PC-3 (cell line): ENCODE data around the gene SPATA1. TPM values are rescaled to one million over a fixed set of nuclear protein-coding genes. Genes with fewer than 3 reads are reported as not detected.
A peak's percentile ranks its signal among the peaks of the same experiment; 100 is the strongest.

Experiments
- ATAC-seq: fragments of 200-7000 bp; cut with Tn5 transposase; 2 replicates; pipeline ENCODE4 v1.9.1; 2020; ENCODE audit warnings: mild to moderate bottlenecking, moderate library complexity
- BruUV-seq: library from RNA; stranded (reverse); fragments of 400-500 nt; replicated peaks from 2 replicates; lab custom pipeline; 2021; lab: Mats Ljungman, UMichigan
- CTCF ChIA-PET: fragments of 300-600 bp; sonication (Branson Sonifier 250); formaldehyde crosslinking; loops from one replicate; lab custom pipeline; 2022; ENCODE audit warnings: antibody characterized with exemption; lab: Charles Lee
- POLR2A ChIA-PET: fragments of 300-600 bp; sonication (Branson Sonifier 250); formaldehyde crosslinking; loops from one replicate; lab custom pipeline; 2022; ENCODE audit warnings: antibody characterized with exemption; ENCODE audit not compliant: unreplicated experiment; lab: Charles Lee
- DNase-seq: peaks from one replicate; pipeline ENCODE4 v3.0.0-alpha.2; 2015
- H2AFZ ChIP-seq: fragments of 300-600 bp; sonication (generic); 2 replicates; pipeline ENCODE4 v1.6.0; 2016; ENCODE audit warnings: antibody characterized with exemption, low read length
- H3F3A ChIP-seq: fragments of 300-600 bp; sonication (generic); one replicate; pipeline ENCODE4 v1.6.0; 2017; ENCODE audit warnings: antibody characterized with exemption, low read length, control low read depth, mild to moderate bottlenecking; ENCODE audit not compliant: unreplicated experiment
- H3K27ac ChIP-seq: fragments of 300-600 bp; sonication (generic); 2 replicates; pipeline ENCODE4 v1.5.1; 2016; ENCODE audit warnings: mild to moderate bottlenecking, low read length
- H3K27me3 ChIP-seq: fragments of 300-600 bp; sonication (generic); 2 replicates; pipeline ENCODE4 v1.6.1; 2016; ENCODE audit warnings: low read length, mixed read lengths
- H3K36me3 ChIP-seq: fragments of 300-600 bp; sonication (generic); 2 replicates; pipeline ENCODE4 v1.6.1; 2016; ENCODE audit warnings: low read depth, mixed run types, low read length, mixed read lengths
- H3K4me1 ChIP-seq: fragments of 300-600 bp; sonication (generic); 2 replicates; pipeline ENCODE4 v1.5.1; 2016; ENCODE audit warnings: low read length; ENCODE audit not compliant: insufficient read depth
- H3K4me2 ChIP-seq: fragments of 300-600 bp; sonication (generic); 2 replicates; pipeline ENCODE4 v1.6.0; 2016; ENCODE audit warnings: low read length
- H3K4me3 ChIP-seq: fragments of 300-600 bp; sonication (generic); 2 replicates; pipeline ENCODE4 v1.5.1; 2016; ENCODE audit warnings: mild to moderate bottlenecking, low read length, mixed read lengths
- H3K79me2 ChIP-seq: fragments of 300-600 bp; sonication (generic); 2 replicates; pipeline ENCODE4 v1.6.1; 2017; ENCODE audit warnings: low read length, mixed read lengths
- H3K9ac ChIP-seq: fragments of 300-600 bp; sonication (generic); 2 replicates; pipeline ENCODE4 v1.6.0; 2016; ENCODE audit warnings: mild to moderate bottlenecking, low read length
- H3K9me2 ChIP-seq: fragments of 300-600 bp; sonication (generic); replicated peaks from 2 replicates; pipeline ENCODE4 v1.6.1; 2016; ENCODE audit warnings: mixed run types, low read length, mixed read lengths
- H3K9me3 ChIP-seq: fragments of 300-600 bp; sonication (generic); 2 replicates; pipeline ENCODE4 v1.6.1; 2016; ENCODE audit warnings: low read length, mixed read lengths
- H4K20me1 ChIP-seq: fragments of 300-600 bp; sonication (generic); 2 replicates; pipeline ENCODE4 v1.6.1; 2016; ENCODE audit warnings: low read length, mixed read lengths
- EZH2 ChIP-seq: fragments of 300-600 bp; sonication (generic); IDR thresholded peaks from one replicate; pipeline ENCODE4 v1.6.1; 2017; ENCODE audit warnings: antibody characterized with exemption, mild to moderate bottlenecking, low read length; ENCODE audit not compliant: unreplicated experiment
- EZH2phosphoT487 ChIP-seq: fragments of 300-600 bp; sonication (generic); IDR thresholded peaks from 2 replicates; pipeline ENCODE4 v1.6.1; 2018; ENCODE audit warnings: mild to moderate bottlenecking, antibody characterized with exemption, low read length, borderline replicate concordance
- intact Hi-C: fragments of 100-400 bp; cut with micrococcal nuclease; formaldehyde crosslinking; loops from 2 replicates; pipeline ENCODE4 v1.9.0; 2023
- total RNA-seq: library from RNA; depleted of rRNA; stranded (reverse); fragments of >200 nt; gene quantifications from 2 replicates; pipeline ENCODE4 v1.2.3, GENCODE V29; 2014
- TF ChIP-seq, protein P1 (sequence below): fragments of 300-600 bp; sonication (generic); conservative IDR thresholded peaks from 2 replicates; pipeline ENCODE4 v1.5.1; 2017; ENCODE audit warnings: antibody characterized with exemption, low read depth, mild to moderate bottlenecking, low read length

The SPATA1 gene
- total RNA-seq, 1 experiment from 2014 or later, result 2.9 TPM

DNA sequence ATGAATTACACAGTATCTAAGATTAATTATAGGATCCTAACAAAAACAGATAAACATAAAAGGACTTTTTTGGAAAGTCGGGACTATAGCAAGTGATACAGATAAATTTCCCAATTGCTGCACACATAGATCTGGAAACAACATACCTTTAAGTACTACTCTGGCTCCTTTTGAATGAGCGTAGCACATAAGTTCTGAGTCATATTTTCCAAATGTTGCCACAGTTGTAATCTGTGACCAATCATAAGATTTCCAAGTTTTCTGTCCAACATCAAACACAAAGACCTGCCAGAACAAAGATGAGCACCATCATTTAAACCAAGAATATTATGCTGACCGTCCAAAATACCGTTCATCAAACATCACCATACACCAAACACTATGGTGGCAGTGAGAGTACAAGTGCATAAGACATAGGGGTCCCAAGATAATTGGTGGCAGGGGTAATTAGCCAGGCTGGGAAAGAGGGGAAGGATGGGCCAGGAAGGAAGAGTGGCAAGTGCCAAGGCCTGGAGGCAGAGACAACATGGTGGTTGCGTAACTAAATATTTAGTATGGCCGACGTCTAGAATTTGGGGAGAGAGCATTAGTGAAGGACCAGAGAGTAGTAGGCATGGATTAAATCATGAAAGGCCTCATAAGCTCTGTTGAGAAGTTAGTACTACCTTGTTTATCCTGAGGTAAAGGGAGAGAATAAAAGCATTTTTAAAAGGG, 64.4 kb downstream of the SPATA1 start:
- Histone ChIP-seq H3K4me3 (no peak overlapping the region), H3K27me3 (no peaks in the 10 kb centered on the region), H3K4me2 (peak overlapping the region; percentile 17; the same call in 1 of the 2 replicates), H3K27ac (no peak overlapping the region), H3K9me2 (no peaks in the 10 kb centered on the region), H3K4me1 (peaks cover 39% of the 10 kb centered on the region), H3K79me2 (peaks cover 21% of the 10 kb centered on the region), H3K9ac (no peak overlapping the region), H3K9me3 (no peaks in the 10 kb centered on the region), H3K36me3 (peaks cover 4% of the 10 kb centered on the region; the same call in 1 of the 2 replicates), H2AFZ (no peak overlapping the region), H4K20me1 (no peaks in the 10 kb centered on the region), H3F3A (peaks cover 9% of the 10 kb centered on the region)
- BruUV-seq, result no TSS peak
- intact Hi-C loops, result loop anchor here (10.0 kb wide), 1 partner anchor 104 kb away; no protein-coding TSS in a partner anchor
- ATAC-seq (no peak), DNase-seq (peak; percentile 23)
- ChIA-PET CTCF (interaction anchor here (0.5 to 0.6 kb wide), 2 partner anchors 129 to 183 kb away, joined by 3 to 4 read pairs; no protein-coding TSS in a partner anchor), POLR2A (no interaction called here)
- TF ChIP-seq EZH2 (no peak), EZH2phosphoT487 (no peak)
- TF ChIP-seq, protein P1, sequence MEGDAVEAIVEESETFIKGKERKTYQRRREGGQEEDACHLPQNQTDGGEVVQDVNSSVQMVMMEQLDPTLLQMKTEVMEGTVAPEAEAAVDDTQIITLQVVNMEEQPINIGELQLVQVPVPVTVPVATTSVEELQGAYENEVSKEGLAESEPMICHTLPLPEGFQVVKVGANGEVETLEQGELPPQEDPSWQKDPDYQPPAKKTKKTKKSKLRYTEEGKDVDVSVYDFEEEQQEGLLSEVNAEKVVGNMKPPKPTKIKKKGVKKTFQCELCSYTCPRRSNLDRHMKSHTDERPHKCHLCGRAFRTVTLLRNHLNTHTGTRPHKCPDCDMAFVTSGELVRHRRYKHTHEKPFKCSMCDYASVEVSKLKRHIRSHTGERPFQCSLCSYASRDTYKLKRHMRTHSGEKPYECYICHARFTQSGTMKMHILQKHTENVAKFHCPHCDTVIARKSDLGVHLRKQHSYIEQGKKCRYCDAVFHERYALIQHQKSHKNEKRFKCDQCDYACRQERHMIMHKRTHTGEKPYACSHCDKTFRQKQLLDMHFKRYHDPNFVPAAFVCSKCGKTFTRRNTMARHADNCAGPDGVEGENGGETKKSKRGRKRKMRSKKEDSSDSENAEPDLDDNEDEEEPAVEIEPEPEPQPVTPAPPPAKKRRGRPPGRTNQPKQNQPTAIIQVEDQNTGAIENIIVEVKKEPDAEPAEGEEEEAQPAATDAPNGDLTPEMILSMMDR, result no peak

DNA sequence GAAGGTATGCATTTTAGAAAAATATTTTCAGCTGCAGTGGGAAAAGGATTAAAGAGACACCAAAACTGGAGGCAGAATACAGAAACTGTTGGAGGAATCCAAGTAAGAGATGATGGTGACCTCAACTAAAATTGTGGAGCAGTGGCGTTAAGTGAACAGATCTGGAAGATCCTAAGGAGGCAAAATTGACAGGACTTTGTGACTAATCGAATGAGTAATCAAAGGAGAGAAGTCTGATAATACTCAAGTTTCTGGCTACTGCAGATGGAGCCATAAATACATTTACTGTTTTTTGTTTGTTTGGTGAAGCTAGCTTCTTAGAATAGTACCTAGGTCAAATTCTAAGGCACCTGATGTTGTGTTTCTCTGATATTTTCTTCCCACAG, 65.0 kb downstream of the SPATA1 start:
- Histone ChIP-seq H3K9me2 (no peaks in the 10 kb centered on the region), H4K20me1 (no peaks in the 10 kb centered on the region), H3K4me3 (no peak overlapping the region), H3K4me2 (peak overlapping the region; percentile 17; the same call in 1 of the 2 replicates), H3K36me3 (peaks cover 4% of the 10 kb centered on the region; the same call in 1 of the 2 replicates), H2AFZ (no peak overlapping the region), H3K9ac (no peak overlapping the region), H3F3A (peaks cover 9% of the 10 kb centered on the region), H3K9me3 (no peaks in the 10 kb centered on the region), H3K27ac (no peak overlapping the region), H3K27me3 (no peaks in the 10 kb centered on the region), H3K79me2 (peaks cover 21% of the 10 kb centered on the region), H3K4me1 (peaks cover 39% of the 10 kb centered on the region)
- BruUV-seq, result no TSS peak
- ChIA-PET POLR2A (no interaction called here), CTCF (interaction anchor here (0.5 to 0.6 kb wide), 2 partner anchors 129 to 182 kb away, joined by 3 to 4 read pairs; no protein-coding TSS in a partner anchor)
- intact Hi-C loops, result loop anchor here (10.0 kb wide), 1 partner anchor 104 kb away; no protein-coding TSS in a partner anchor
- ATAC-seq (no peak; the same call in 1 of the 2 replicates), DNase-seq (peak; percentile 73)
- TF ChIP-seq EZH2 (no peak), EZH2phosphoT487 (no peak)
- TF ChIP-seq, protein P1, result no peak
